ENCODE results near the gene GSG1L. TPM values are rescaled to one million over a fixed set of nuclear protein-coding genes. Genes with fewer than 3 reads are reported as not detected.

The GSG1L gene
- total and polyA plus RNA-seq, 2 of the 13 experiments (the other 11 are each of a cell fraction or from before 2014, with no cell fraction given): not detected

DNA sequence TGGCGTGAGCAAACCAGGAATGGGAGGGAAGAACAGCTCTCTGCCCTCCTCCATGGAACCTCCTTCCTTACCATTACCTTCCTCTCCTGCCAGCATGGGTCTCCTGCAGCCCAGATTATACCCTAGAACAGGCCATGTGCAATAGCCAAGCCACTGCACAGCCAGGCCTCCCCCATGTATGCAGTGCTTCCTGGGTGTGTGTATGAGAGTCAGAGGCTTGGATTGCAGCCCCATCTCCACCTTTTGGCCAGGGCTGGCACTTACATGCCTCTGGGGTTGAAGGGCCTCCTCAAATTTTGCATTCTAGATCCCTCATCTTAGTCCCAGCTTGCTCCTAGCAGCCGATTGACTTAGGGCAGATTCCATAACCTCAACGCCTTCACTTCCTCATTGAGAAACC, 133.7 kb downstream of the GSG1L start:
- H2AFZ ChIP-seq (ENCODE audit: low read length): no peak overlapping the region
- ATAC-seq (no peak), DNase-seq (ENCODE audit: low spot score) (no peak), FAIRE-seq (no peak)
- H3K27me3 ChIP-seq (ENCODE audit: control insufficient read depth in 1 of 2, insufficient read depth in 2 of 2, low read length in 2 of 2): peaks cover 4 to 22% of the 10 kb centered on the region in 2 experiments; a peak in 3 of 5 replicates
- ChIA-PET POLR2A (no interaction called here), CTCF (ENCODE audit: low intra/inter-chr PET ratio, low total read pairs) (no interaction called here)
- no peaks in the 10 kb centered on the region for H3K9me3 ChIP-seq (ENCODE audit: low read length)
- no peak overlapping the region for H3K4me2 ChIP-seq (ENCODE audit: low read depth, low read length)
- no peaks in the 10 kb centered on the region for H4K20me1 ChIP-seq (ENCODE audit: insufficient read depth, low read length)
- in situ Hi-C loops (cut with HindIII; ENCODE audit: extremely low pct_ligation_motif_present, low pct_unique_long_range_greater_than_20kb) (no loop called here), intact Hi-C loops (cut with micrococcal nuclease; ENCODE audit: unreplicated experiment) (no loop called here)
- no peak overlapping the region for H3K4me3 ChIP-seq (replicated peaks in 1 of 3; ENCODE audit: insufficient read depth in 1 of 3, low read depth in 2 of 3, low read length in 3 of 3)
- no peaks in the 10 kb centered on the region for H3K36me3 ChIP-seq (replicated peaks in 1 of 2; ENCODE audit: control insufficient read depth in 1 of 2, insufficient read depth in 2 of 2, low read length in 2 of 2)
- WGBS (ENCODE audit: low lambda C conversion rate): 13% methylated on average over 3 of the region's 3 CpGs
- TF ChIP-seq, protein P1, sequence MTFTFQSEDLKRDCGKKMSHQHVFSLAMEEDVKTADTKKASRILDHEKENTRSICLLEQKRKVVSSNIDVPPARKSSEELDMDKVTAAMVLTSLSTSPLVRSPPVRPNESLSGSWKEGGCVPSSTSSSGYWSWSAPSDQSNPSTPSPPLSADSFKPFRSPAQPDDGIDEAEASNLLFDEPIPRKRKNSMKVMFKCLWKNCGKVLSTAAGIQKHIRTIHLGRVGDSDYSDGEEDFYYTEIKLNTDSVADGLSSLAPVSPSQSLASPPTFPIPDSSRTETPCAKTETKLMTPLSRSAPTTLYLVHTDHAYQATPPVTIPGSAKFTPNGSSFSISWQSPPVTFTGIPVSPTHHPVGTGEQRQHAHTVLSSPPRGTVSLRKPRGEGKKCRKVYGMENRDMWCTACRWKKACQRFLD (CRISPR knock-in tag; IDR thresholded peaks at IDR 0.05; ENCODE audit: borderline replicate concordance): no peak
- TF ChIP-seq, protein P2, sequence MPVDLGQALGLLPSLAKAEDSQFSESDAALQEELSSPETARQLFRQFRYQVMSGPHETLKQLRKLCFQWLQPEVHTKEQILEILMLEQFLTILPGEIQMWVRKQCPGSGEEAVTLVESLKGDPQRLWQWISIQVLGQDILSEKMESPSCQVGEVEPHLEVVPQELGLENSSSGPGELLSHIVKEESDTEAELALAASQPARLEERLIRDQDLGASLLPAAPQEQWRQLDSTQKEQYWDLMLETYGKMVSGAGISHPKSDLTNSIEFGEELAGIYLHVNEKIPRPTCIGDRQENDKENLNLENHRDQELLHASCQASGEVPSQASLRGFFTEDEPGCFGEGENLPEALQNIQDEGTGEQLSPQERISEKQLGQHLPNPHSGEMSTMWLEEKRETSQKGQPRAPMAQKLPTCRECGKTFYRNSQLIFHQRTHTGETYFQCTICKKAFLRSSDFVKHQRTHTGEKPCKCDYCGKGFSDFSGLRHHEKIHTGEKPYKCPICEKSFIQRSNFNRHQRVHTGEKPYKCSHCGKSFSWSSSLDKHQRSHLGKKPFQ (CRISPR knock-in tag; IDR thresholded peaks at IDR 0.05; ENCODE audit: insufficient replicate concordance): no peak
- no peak for TF ChIP-seq HNRNPK (IDR thresholded peaks at IDR 0.05; ENCODE audit: low read depth, low read length, poor library complexity, severe bottlenecking)
- TF ChIP-seq, protein P3, sequence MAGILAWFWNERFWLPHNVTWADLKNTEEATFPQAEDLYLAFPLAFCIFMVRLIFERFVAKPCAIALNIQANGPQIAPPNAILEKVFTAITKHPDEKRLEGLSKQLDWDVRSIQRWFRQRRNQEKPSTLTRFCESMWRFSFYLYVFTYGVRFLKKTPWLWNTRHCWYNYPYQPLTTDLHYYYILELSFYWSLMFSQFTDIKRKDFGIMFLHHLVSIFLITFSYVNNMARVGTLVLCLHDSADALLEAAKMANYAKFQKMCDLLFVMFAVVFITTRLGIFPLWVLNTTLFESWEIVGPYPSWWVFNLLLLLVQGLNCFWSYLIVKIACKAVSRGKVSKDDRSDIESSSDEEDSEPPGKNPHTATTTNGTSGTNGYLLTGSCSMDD (CRISPR knock-in tag; IDR thresholded peaks at IDR 0.05): no peak
- no peak for TF ChIP-seq RARA (CRISPR knock-in tag; IDR thresholded peaks at IDR 0.05)
- TF ChIP-seq RFXAP (CRISPR knock-in tag; IDR thresholded peaks at IDR 0.05; ENCODE audit: borderline replicate concordance): no peak
- TF ChIP-seq, protein P4, sequence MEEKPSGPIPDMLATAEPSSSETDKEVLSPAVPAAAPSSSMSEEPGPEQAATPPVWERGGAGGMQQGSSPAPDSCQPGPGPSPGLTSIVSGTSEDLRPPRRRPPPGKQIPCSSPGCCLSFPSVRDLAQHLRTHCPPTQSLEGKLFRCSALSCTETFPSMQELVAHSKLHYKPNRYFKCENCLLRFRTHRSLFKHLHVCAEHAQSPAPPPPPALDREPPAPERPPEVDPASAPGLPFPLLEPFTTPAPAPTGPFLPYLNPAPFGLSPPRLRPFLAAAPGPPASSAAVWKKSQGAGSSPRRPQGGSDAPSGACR (CRISPR knock-in tag; IDR thresholded peaks at IDR 0.05): no peak
- TF ChIP-seq SP1 (IDR thresholded peaks at IDR 0.05): no peak
- TF ChIP-seq SP1 (CRISPR knock-in tag; IDR thresholded peaks at IDR 0.05): no peak
- no peak for TF ChIP-seq TBL1XR1 (IDR thresholded peaks at IDR 0.05; ENCODE audit: borderline replicate concordance, low read length, partially characterized antibody)
- TF ChIP-seq, protein P5, sequence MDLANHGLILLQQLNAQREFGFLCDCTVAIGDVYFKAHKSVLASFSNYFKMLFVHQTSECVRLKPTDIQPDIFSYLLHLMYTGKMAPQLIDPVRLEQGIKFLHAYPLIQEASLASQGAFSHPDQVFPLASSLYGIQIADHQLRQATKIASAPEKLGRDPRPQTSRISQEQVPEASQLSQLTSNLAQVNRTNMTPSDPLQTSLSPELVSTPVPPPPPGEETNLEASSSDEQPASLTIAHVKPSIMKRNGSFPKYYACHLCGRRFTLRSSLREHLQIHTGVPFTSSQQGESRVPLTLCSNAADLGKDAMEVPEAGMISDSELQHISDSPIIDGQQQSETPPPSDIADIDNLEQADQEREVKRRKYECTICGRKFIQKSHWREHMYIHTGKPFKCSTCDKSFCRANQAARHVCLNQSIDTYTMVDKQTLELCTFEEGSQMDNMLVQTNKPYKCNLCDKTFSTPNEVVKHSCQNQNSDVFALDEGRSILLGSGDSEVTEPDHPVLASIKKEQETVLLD (CRISPR knock-in tag; IDR thresholded peaks at IDR 0.05; ENCODE audit: low read depth): no peak
- H3K27ac ChIP-seq (ENCODE audit: extremely low read length, insufficient read depth, low read length): no peak overlapping the region
- H3K4me1 ChIP-seq (ENCODE audit: insufficient read depth, low read length): no peaks in the 10 kb centered on the region
- no TSS peak for BruUV-seq (replicated peaks)
- H3K9ac ChIP-seq (ENCODE audit: insufficient read depth, low read depth, low read length): no peak overlapping the region
- H3K79me2 ChIP-seq (ENCODE audit: insufficient read depth, low read length): no peaks in the 10 kb centered on the region

Measured in HepG2 (cell line).